Measurements from ENCODE around the gene EYA4.

DNA sequence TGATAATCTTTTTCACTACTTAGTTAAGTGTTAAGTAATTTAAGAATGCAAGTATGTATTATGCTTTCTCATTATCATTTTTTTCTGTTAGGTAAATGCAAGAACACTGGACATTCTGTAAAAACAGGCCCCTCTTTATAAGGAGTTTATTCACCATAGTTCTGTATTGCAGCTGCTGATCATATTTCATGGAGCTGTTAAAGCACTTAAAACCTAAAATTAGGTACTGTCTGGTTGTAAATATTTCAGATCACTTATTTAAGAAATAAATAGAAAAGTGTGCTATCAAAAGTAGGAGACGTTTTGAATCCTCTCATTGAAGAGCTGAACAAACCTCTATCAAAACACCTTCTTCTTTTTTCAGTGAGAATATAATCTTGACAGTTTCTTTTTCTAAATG lies 3.9 kb downstream of the EYA4 start:
- TF ChIP-seq, protein P1, sequence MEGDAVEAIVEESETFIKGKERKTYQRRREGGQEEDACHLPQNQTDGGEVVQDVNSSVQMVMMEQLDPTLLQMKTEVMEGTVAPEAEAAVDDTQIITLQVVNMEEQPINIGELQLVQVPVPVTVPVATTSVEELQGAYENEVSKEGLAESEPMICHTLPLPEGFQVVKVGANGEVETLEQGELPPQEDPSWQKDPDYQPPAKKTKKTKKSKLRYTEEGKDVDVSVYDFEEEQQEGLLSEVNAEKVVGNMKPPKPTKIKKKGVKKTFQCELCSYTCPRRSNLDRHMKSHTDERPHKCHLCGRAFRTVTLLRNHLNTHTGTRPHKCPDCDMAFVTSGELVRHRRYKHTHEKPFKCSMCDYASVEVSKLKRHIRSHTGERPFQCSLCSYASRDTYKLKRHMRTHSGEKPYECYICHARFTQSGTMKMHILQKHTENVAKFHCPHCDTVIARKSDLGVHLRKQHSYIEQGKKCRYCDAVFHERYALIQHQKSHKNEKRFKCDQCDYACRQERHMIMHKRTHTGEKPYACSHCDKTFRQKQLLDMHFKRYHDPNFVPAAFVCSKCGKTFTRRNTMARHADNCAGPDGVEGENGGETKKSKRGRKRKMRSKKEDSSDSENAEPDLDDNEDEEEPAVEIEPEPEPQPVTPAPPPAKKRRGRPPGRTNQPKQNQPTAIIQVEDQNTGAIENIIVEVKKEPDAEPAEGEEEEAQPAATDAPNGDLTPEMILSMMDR (IDR thresholded peaks at IDR 0.05; ENCODE audit: low read length): no peak
- no peak for TF ChIP-seq EZH2 (IDR thresholded peaks at IDR 0.05; ENCODE audit: borderline replicate concordance, low read length)
